GM12872 (cell line): ENCODE measurements around the gene DDA1.

Experiments
- CTCF ChIP-seq: IDR thresholded peaks from 3 replicates; pipeline ENCODE4 v1.5.1; 2011; ENCODE audit warnings: low read depth, mild to moderate bottlenecking, low read length, moderate library complexity; ENCODE audit not compliant: insufficient read depth

The DDA1 gene

GRCh38 chr19:17309965-17310461 is 650 bp downstream of the DDA1 start:
- no peak for TF ChIP-seq CTCF

- TF ChIP-seq CTCF = no peak
These were observed 2.3 kb downstream of the DDA1 start for GRCh38 chr19:17311455-17312188.

GRCh38 chr19:17312189-17313113 is 3.1 kb downstream of the DDA1 start:
- no peak for TF ChIP-seq CTCF

GRCh38 chr19:17314007-17314593 is 4.7 kb downstream of the DDA1 start:
- TF ChIP-seq CTCF = no peak

- TF ChIP-seq CTCF = no peak
These were observed 9.6 kb downstream of the DDA1 start for GRCh38 chr19:17318966-17319365.

GRCh38 chr19:17319473-17320238 is 10.3 kb downstream of the DDA1 start:
- no peak for TF ChIP-seq CTCF
